GM21576 (cell line): ENCODE measurements around the gene TRABD.
"Not testable (repeated sequence)": the region's sequence is repeated elsewhere in the genome, so short reads cannot be mapped to it uniquely, and the experiment has no call there.

Experiments
- ATAC-seq: cut with Tn5 transposase; IDR thresholded peaks from one replicate; pipeline ENCODE4 v1.9.1; 2021; ENCODE audit warnings: mild to moderate bottlenecking, moderate library complexity; ENCODE audit not compliant: unreplicated experiment

The TRABD gene

GRCh38 chr22:50151571-50152537 is 33.9 kb upstream of the TRABD start:
- ATAC-seq = no peak

DNA sequence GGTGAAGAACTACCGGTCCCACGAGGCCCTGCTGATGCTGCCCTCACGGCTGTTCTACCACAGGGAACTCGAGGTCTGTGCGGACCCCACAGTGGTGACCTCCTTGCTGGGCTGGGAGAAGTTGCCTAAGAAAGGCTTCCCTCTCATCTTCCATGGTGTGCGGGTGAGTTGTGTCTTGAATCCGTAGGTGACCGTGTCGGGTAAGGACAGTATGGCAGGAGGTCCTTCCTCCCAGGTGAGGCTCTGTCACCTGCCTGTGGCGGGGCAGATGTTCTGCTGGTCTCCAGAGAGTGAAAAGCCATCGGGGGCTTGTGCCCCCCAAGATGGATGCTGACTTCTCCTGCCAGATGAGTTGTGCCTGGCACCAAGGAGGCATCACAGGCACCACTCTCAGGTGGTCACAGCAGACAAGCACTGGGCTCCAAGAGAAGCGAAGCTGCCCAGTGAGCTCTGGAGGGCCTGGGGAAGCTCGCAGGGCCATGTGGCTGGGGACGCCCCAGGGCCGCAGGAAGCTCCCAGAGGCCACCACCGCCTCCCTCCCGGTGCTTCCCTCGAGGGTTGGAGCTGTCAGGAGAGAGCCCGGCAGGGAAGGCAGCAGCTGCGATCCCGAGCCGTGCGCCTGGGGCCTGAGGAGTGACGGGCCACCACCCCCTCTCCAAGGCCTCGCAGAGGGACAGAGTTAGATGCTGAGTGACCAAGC is 32.5 kb upstream of the TRABD start:
- no peak for ATAC-seq

DNA sequence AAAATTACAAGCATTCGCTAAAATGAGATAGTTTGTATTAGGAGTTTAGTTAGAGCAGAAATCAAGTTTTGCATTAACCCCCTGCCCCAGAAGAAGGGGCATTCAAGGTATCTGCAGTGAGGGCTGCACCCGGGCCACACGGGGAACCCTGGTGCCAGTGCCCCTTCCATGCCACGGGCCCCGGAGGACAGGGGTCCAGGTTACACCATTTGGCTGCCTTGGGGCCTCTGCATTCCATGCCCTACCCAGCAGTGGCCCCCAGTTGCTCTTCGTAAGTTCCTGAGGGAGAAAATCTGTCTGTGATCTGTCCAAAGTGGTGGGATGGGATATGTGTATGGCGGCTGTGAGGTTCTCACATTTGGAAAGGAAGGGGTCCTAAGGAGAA is 32.0 kb upstream of the TRABD start:
- ATAC-seq = no peak

DNA sequence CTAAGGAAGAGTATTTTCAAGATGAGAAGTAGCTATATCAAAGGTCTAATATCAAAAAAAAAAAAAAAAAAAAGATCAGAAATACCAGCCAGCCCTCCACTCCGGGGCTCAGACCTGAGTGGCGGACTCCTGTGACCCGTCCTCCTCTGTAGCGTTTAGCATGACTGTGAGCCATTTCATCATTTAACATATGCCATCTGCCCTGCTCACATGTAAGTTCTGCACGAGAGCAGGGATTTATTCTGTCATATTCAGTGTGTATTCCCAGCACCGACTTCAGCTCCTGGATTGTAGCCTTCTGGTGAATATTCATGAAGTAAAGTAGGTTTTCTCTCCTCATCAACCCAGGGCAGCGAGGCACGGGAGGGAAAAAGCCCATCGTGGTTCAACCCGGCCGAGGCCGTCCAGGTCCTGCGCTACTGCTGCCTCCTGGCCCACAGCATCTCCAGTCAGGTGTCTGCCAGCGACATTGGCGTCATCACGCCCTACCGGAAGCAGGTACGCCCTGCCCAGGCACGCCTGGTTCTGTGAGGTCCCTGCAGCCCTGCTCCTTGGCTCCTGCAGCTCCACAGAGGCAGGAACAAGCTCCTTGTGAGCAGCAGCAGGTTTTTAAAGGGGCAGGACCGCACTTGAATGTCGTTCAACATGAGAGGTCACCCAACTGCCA is 27.9 kb upstream of the TRABD start:
- ATAC-seq = no peak

GRCh38 chr22:50160947-50161346 is 24.8 kb upstream of the TRABD start:
- no peak for ATAC-seq

GRCh38 chr22:50161508-50162390 is 24.0 kb upstream of the TRABD start:
- ATAC-seq = no peak

DNA sequence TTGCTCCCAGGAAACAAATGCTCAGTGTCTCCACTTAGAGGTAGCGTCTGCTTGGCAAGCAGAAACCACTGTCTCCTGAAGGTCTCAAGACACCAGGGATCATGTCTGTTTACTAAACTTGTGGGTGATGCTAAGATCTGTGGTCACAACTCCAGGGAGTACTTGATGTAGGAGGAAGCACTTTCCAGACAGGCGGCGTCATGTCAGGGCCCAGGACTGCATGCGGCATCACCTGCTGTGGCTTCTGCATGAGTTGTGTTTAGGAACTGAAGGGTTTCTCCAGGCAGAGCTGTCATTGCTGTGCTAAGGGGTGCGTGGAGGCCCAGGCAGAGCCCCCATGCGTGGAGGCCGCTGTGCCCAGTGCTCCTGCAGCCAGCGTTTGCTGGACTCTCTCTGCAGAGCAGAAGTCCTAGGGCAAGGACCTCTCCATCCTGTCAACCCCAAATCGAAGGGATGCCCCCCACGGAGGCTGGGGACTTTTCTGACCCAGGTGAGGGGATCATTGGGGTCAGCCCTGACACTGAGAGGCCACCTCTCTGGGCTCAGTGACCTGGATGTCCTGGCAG is 23.2 kb upstream of the TRABD start:
- ATAC-seq = no peak

GRCh38 chr22:50165436-50166123 is 20.1 kb upstream of the TRABD start:
- no peak for ATAC-seq

GRCh38 chr22:50167689-50168489 is 17.8 kb upstream of the TRABD start:
- no peak for ATAC-seq

GRCh38 chr22:50168490-50169180 is 17.1 kb upstream of the TRABD start:
- ATAC-seq = not testable (repeated sequence)

DNA sequence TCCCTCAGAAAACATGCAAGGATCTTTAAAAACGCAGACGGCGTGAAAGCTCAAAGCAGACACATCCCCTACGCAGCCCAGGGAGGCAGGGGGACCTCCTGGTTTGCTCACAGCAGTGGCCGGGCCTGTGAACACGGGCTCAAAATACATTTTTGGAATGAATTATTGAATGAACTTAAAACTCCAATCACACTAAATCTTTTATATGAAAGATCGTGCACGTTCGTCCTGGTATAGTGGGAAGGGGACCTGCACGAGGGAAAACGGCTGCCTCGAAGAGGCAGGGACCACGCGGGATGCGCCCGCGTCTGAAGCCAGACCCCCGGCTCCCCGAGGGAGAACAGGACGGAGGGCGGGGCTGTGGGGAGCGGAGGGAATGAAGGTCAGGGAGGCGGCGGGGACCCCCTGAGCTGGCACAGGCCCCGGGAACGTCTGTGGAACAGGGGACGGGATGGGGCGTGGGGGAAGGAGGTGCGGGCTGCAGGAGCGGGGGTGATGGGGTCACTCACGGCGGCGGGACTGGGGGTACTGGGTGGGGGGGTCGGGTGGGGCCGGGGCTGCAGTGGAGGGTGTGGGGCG is 16.4 kb upstream of the TRABD start:
- no peak for ATAC-seq

- ATAC-seq = no peak
Measured at GRCh38 chr22:50169774-50170341, 15.9 kb upstream of the TRABD start.

DNA sequence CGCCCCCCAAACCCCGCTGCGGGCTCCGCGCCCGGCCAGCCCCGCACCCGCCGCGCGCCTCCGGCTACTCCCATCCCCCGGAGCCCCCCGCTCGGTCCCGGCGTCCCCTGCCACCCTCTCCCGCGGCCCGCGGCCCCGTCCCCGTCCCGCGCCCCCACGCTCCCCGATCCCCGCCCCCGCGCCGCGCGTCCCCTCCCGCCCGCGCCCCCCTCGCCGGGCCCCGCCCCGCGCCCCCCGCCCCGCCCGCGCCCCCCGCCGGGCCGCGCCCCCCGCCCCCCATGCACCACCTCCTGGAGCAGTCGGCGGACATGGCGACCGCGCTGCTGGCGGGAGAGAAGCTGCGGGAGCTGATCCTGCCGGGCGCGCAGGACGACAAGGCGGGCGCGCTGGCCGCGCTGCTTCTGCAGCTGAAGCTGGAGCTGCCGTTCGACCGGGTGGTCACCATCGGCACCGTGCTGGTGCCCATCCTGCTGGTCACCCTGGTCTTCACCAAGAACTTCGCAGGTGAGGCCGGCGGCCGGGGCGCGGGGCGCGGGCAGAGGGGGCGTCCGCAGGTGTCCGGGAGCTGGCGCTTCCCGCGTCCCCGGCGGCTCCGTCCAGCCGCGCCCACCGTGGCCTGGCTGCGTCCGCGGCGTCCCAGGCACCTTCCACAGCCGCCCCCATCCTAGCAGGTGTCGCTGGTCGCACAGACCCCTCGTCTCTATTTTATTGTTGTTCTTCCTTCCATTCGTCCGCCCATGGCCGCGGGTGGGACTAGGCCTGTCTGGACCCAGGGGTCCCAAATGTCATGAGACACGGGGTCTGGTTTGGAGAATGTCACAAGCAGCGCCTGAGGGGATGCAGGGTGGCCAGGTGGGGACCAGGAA is 15.0 kb upstream of the TRABD start, which contains the start of gene PANX2:
Gene PANX2, plus strand, starts transcription at position 279 of the 866 bp plus-strand sequence. Its CDS starts 0 bp downstream, at position 279.
- ATAC-seq = no peak

GRCh38 chr22:50171319-50171964 is 14.3 kb upstream of the TRABD start:
- ATAC-seq = no peak

DNA sequence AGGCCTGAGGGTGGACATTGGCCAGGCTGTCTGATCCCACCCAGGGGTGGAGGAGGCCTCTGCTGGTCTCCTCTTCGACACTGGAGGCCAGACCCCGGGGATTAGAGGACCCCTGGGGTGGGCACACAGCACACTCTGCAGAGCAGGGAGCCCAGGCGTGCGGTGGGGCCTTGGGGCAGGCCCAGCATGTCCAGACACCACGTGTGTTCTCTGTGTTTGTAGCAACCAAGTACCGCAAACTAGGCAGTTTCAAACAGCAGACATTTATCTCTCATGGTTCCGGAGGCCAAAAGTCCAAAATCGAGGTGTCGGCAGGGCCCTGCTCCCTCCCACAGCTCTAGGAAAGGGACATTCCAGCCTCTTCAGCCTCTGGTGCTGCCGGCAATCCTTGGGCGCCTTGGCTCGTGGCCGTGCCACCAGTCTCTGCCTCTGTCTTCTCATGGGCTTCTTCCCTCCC is 13.7 kb upstream of the TRABD start:
- no peak for ATAC-seq
